OCI-LY3 (cell line): Measurements from ENCODE around the gene SEMA3C.

ENCODE experiments used
- CTCF ChIP-seq: fragments of 200-600, 300-600 bp; sonication (generic); IDR thresholded peaks from 2 replicates; pipeline ENCODE4 v1.5.1; 2014; ENCODE audit warnings: antibody characterized with exemption, low read length, low read depth
- EZH2phosphoT487 ChIP-seq: fragments of 200-600 bp; shearing (Covaris generic); IDR thresholded peaks from 2 replicates; pipeline ENCODE4 v1.6.1; 2018; ENCODE audit warnings: antibody characterized with exemption, mixed run types, low read depth

DNA sequence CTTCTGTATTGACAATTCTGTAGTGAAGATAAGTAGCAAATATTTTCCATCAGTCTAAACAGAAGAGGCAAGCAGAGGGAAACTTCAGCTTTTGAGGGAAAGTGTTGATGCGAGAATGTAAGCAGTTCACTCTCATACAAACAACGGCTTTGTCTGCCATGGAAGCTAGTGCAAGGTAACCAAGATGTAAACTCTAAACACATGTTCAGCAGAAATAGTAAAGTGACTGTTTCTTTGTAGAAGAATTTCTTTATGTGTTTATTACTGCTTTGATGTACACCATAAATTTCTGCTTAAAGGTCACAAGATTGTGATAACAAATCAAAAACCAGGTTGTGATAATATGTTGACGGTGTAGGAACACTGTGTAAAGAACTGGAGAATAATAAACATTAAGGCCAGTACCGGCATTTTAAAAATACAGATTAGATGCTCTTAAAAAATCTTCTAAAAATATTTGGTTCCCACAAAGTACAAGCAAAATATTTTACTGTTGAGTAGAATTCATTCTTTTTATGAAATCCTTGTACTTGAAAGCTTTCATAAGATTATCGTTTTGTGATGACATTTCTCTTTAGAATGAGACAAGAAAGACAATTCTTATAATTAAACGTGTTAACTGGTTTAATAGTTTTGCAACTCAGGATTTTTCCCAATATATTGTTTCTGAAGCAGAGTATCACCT, 34.2 kb downstream of the SEMA3C start:
- TF ChIP-seq CTCF: no peak
- no peak for TF ChIP-seq EZH2phosphoT487
